ENCODE measurements around the gene RECQL5.

Gene RECQL5

DNA sequence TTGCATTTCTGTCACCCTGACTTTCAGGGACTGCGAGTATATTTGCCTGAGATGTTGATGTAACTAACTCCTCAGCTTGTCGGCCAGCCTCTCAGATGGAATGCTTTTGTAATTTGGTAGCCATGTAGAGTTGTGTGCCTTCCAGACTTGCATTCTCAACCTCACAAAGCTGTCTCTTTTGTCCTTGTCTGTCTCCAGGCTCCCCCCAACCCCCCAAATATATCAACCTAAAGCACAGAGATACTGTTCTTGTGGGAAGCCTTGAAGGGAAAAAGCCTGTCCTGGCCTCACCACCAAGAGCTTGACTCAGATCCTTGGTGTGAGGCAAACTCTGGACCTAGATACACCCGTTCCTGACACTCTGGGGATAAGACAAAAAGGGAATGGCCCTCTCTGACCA, 18.5 kb upstream of the RECQL5 start:
- DNase-seq: no peak

DNA sequence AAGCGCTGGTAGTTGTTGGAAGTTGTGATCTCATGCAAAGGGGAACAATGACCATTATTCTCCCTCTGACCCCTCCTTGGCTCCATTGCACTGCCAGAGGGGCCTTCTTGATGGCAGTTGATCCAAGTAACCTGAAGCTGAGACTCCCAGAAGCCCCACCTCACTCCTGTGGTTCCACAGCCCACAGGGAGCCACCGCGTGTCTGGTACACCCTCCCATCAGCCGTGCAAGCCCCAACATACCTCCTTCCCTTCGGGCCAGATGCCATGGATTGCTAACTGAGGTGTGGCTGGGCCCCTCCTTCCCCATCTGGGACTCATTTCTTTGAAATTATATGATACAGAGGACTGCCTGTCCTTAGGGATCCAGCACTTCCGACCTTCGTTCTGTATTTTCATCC, 18.0 kb upstream of the RECQL5 start:
- DNase-seq: peak; percentile 54

DNA sequence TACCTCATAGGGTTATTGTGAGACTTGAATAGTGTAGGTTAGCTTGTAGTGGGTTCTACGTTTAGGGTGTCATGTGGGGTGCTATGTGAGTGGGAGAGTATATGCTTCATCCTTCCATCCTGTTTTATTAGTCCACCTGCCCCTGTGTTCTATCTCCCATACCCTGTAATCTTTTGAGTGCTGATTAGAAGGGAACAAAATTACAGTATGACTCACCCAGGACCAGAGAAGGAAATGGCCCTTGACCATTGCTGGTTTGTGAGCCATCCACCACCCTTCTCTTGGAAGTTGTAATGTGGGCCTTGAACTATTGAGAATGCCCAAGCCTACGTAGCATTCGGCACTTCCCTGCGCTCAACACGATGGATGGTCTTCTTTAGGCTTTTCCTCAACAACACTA, 17.3 kb upstream of the RECQL5 start:
- DNase-seq: peak; percentile 51

DNA sequence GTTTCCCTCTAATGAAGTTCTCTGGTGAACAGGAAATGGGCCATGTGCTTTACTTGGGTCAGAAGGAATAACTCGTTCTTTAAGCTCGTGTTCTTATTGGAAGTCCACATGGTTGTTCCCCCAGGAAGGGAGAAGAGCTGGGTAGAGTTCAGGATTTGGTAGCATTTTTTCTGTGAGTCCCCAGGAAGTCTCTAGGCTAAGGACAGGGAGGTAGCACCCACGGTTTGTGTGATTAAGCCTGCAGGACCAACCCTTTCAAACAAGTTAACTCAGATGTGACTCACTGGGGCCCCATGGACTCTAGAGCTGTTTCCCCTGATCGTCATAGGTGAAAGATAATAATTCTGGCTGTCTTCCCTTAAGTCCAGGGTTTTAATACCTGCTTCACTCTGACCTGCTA, 16.6 kb upstream of the RECQL5 start:
- peak; percentile 85 for DNase-seq

DNA sequence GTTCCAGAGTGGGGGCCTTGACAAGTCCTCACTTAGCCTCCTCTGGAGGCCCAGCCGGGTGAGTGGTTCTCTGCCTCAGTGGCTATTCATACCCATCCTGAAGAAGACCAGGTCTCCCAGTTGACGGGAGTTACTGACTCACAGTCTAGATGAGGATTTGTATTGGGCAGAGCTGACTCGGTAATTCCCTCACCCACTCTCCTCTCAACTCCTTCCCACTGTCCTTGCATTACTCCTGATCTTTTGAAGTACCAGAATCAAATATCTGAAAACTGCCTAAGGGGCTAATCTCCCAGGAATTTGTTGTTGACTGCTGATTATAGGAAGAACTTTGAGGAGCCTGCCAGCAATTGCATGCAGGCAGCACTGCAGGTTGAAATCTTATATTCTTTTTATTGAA, 14.3 kb upstream of the RECQL5 start:
- DNase-seq: peak; percentile 77

DNA sequence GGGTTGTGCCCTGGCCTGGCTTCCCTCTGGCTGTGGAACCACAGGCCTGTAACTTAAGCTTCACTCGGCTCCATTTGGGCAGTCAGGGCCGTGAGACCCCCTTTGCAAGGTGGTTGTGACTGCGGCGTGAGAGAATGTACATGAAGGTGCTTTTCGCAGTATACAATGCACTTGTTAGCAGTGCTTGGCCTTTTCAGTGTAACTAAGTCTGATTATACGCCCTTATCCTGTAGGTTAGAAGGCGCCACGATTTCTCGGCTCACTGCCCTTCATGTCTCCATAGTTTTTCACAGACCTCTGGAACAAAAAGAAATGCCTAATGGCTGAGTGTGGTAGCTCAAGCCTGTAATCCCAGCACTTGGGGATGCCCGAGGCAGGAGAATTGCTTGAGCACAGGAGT, 13.5 kb upstream of the RECQL5 start:
- DNase-seq: no peak

DNA sequence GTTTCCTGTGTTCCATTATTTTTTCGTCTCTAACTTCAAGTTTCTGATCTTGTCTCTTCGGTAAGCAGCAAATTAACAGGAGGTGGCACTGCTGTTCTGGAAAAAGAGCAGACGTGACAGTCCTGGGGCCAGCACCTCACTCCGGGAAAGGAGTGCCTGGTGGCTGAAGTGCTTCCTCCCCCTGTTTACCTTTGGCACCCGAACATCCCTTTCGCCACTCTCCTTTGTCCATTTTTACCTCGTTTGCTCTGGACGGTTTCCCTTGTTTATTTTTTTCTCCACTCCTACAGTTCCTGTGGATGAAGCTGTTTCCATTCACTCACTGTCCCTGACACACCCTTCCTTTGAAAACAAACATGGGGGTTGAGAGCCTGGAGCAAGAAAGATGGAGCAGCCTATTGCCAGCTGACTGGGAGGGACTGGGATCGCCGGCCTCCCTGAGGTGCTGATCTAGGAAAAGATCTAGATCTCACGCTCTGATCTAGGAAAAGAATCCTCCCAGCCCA, 12.8 kb upstream of the RECQL5 start:
- DNase-seq: peak; percentile 38

DNA sequence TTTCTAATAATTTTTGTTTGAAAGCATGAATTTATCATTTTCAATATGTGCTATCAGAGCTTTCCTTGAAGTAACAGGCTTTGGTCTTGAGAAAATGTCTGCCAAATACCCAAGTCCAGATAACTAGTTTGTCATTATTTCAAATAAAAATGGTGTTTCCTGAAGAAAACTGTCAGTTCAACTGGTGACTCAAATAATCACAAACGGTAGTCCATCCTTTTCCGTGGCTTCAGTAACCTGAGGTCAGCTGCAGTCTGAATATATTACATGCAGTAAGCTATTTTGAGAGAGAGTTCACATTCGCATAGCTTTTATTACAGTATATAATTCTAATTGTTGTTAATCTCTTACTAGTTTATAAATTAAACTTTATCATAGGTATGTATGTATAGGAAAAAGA, 9.5 kb upstream of the RECQL5 start:
- no peak for DNase-seq

DNA sequence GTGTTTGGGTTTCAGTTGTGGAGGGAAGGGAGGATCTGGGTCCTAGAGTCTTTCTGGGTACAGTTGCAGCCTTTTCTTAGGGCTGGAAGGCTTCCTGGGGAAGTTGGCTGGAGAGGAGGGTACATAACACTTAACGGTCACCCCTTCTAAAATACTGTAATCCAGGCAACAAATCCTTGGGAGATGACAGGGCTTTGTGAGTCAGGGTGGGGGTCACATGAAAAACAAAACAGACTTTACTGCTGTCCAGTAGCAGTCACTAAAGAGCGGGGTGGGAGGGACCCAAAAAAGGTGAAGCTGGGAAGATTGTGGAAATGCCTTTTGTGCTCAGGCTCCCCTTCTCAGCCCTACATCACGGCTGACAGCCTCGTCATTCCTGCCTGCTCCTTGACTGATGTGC, 6.5 kb upstream of the RECQL5 start:
- no peak for DNase-seq

DNA sequence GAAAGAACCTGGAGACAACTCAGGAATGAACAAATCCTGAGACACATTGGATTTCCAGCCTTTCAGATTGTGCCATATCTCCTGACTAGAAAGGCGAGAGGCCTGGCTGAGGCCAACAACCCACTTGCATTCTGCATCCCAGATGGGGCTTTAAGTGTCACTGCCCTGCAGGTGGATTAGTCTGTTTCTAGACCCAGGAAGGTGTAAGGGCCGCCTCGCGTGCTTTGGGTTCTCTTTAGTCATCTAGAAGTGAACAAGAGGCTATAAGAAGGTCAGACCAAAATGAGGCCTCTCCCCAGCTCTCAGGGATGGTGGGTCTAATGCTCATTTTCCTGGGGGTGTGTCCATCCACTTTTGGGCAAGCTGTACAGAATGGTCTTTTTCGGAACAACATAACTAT, 5.1 kb upstream of the RECQL5 start:
- DNase-seq: no peak

DNA sequence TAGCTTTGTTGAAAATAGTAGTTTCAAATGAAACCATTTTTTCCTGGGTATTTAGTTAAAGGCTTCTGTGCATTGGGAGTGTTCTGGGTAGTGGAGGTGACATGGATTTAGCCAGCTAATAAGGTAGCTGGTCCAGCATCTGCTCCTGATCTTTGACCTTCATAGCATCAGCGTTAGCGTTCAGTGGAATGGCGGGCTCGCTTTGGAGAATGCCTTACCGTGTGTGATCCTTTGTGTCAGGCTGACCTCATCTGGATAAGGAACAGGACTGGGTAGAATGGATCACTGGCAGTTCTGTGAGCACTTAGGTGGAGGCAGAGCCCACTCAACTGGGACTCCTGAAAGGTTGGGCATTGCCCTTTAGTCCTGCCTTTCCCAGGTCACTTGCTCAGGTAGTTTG, 3.9 kb upstream of the RECQL5 start:
- DNase-seq: no peak

DNA sequence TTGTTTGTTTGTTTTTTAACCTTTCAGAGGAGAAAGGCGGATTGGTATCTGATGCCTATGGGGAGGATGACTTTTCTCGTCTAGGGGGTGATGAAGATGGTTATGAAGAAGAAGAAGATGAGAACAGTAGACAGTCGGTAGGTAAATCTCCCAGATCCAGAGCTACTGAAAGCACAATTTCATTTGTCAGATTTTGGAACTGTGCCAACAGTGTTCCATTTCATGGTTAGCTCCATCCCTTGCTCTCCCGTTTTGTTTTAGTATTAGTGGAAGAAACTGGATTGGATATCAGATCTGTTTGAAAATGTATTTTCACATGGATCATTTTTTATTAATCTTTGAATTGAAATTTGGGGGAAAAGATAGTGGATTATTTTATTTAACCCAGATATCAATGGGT, 1.5 kb upstream of the RECQL5 start:
- no peak for DNase-seq

DNA sequence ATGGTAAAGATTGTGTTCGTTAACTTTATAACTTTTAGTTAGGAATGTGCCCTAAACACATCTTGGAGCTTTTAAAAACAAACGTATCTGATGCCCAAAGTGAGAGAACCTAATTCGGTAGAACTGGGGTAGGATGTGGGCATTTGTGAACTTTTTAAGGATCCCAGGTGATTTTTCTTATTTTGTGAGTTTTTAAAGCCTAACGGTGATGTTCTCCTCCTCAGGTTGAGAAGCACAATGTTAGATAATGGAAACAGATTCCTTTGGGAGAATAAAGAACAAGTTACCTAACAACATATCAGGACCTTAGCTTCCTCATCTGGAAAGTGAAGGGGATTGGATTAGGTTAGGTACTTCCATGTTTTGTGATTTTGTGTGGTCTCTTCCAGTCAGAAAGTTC, 871 bp upstream of the RECQL5 start:
- no peak for DNase-seq

DNA sequence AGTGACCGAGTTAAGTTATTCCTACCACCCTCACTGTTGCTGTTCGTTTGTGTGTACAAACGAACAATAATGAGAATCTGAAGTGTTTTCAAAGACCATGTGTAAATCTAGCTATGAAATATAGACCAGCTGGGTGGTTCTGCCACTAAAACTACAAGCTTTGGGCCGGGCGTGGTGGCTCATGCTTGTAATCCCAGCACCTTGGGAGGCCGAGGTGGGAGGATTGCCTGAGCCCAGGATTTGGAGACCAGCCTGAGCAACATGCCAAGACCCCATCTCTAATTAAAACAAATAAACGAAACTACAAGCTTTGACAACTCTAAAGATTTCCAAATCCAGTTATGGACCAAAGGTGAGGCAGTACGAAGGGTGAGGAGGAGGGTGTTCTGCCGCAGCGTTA, 973 bp downstream of the RECQL5 start:
- DNase-seq: no peak

DNA sequence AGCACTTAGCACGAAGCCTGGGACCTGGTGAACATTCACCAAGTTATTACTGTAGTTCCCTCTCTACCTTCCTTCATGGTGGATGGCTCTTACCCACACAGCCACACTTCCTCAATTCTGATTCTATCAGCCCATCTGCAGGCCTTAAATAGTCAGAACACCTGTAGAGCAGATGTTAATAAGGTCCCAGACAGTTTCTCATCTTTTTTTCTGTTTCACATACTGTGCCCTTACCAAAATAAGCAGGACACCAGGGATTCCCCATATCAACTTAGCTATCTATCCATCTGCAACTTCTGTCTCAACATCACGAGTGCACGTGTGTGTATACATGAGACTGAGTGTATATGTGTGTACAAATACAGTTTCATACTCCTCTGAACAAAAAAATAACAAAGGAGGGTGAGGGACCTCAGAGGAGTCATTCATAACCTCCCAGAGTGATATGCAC, 2.8 kb downstream of the RECQL5 start:
- no peak for DNase-seq

DNA sequence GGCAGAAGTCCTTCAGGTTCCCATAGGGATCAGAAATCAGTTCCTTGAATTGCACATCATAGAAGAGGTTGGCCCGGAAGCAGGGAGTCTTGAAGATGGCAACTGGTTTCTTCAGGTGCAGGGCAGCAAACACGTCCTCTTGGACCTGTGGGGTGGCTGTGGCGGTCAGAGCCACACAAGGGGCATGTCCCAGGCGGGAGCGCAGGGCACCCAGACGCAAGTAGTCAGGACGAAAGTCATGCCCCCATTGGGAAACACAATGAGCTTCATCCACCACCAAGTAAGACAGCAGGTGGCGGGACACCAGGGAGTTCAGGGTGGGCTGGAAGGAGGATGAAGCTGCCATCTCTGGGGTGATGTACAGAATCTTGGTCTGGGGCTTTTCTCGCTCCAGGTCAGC, 4.4 kb downstream of the RECQL5 start:
- DNase-seq: no peak

DNA sequence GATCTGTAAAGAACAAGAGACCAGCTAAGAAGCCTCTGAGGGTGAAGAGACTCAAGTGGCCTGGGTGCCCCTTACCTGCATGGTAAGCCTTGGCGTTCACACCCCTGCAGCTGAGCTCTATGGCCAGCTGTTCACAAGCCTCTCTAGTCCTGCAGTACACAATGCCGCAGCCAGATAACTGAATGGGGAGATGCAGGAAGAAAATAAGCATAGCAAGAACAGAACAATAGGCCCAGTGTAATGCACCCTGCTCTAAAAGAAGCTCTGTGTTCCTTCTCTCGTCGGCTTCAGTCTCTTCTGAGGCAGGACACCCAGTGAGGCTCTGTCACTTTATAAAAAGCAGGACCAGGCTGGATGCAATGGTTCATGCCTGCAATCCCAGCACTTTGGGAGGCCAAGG, 5.4 kb downstream of the RECQL5 start:
- DNase-seq: no peak

DNA sequence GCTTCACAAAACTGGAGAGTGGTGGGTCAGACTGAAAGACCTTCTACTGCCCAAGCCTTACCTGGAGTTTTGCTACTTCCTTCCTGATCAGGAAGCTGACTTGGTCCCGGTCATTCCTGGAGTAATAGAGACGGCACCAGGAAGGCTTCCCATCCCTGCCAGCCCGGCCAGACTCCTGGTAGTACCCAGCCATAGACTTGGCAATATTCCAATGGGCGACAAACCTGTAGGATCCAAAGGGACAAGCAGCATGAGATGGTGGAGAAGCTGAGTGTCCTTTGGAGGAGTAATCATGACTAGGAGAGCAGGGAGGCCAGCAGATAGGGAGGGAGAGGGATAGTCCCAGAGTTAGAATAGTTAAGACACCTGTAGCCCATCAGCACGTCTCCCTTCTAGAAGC, 8.7 kb downstream of the RECQL5 start:
- no peak for DNase-seq

DNA sequence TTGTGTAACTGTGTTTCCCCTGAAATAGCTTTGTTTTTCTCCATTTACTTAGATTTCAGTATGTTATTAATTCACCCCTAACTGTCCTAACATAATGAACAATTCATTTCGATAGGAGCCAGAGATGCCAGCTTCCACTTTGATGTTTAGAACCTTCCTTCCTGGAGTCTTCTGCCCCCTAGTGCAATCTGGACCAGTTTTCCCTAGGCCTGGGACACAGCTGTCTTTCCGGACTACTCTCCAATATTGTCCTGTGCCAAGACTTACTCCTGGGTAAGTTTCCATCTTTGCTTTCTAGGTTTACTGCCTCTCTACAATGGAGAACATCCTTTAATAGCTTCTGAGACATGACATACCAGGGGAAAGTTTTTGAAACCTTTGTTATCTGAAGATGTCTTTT, 12.8 kb downstream of the RECQL5 start:
- no peak for DNase-seq

DNA sequence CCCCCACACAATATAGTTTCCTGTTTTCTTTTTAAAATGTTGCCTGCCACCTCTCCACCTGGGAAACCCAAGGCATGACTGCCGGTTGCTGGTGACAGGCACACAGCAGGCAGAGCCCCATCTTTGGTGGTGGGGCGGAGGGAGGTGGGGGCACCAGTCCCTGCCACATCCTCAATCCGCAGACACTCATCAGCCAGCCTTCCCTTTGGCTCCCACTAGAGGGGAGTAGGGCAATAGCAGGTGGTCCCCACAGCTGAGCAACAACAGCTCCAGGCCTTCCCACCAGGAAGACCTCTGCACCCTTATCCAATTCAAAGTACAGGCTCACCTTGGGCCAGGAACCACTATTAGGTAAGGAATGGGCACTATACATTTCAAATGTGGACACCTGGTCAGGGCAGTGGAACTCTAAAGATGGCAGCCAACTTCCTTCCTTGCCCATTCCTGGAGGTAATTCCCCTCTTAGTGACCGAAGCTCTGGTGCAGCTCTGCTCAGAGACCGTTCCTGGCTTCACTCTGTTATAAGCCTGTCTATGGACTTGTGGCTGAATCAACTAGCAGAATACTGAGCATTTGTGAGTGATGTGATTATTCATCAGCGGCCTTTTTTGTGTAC, 13.9 kb downstream of the RECQL5 start:
- DNase-seq: peak; percentile 41

DNA sequence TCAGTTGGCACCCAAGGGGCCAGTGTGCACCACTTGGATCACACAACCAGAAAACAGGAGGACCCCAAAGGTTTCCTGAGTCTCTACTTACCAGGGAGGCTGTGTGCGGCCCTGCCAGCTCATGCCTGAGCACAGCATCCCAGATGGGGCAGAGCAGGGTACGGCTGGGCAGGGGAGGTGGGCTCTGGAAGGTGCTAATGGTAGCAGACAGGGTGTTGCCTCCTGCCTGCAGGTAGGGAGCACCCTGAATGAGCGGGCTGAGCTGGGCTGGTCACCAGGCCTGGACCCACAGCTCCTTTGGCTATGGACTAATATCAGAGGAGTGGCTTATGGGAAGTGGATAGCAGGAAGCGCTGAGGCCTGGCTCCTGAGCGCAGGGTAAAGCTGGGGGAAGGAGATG, 14.6 kb downstream of the RECQL5 start:
- DNase-seq: no peak

DNA sequence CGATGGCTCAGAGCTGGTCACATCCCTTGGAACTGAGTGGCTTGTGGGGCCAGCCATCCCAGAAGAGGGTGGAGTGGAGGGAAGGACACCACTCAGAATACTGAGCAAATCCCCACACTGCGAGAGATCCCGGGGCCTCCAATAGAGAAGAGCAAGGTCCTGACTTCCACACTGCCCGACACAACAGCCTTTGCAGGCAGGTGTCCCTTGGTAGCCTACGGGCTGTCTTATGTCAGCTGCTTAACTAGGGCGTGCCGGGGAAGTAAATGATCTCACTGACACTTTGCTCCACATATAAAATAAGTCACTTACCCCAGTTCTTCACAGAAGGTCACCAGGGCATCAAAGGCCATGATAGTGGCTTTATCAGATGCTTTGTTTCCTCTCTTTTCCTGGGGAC, 16.1 kb downstream of the RECQL5 start:
- DNase-seq: no peak

DNA sequence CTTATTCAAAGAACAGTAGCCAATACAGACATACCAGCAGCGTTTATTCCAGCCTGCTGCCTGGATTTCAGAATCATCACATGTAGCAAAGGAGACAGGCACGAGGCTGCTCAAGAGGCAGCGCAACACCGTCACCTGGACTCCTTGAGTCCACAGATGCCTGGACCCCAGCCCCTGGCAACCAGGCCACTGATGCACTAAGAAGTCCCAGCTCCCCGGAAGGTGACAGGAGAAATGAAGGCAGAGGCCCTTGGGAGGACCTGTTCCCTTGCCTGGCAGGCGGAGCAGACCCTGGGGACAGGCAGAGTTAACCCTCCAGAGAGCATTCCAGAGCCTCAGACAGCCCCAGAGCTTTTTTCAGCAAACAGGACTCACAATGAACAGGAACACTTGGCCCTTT, 17.3 kb downstream of the RECQL5 start:
- DNase-seq: no peak

DNA sequence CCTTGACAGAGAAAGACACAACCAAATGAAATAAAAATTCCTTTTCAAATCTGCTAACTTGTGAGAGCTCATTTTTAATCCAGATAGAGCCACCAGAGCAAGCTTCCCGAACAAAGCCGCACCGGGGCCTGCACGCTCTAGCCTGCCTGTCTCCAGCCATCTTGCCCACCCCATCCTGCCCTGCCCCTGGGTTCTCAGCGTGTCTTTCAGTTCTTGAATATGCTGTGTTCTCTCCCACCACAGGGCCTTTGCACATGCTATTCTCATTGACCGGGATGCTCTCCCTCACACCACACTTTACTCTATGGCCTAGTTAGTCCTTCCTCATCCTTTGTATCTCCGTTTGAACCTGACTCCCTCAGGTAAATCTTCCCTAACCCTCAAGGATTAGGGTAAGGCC, 19.0 kb downstream of the RECQL5 start:
- no peak for DNase-seq

DNA sequence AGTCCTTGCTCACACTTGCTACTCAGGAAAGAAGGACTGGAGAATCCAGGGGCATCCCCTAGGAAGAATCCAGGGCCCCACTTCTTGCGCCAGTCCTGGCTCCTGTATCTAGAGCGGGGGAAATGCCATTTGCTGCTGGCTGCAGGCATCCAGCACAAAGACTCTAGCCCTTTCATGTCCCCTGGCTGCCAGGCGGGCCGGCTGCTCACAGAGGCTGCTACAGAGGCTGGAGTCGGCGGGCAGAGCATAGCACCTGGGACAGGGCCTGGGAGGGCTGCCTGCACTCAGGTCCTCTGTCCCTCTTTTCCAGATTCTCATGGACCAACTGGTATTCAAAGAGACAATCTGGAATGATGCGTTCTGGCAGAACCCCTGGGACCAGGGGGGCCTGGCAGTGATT, 19.9 kb downstream of the RECQL5 start:
- DNase-seq: no peak

DNA sequence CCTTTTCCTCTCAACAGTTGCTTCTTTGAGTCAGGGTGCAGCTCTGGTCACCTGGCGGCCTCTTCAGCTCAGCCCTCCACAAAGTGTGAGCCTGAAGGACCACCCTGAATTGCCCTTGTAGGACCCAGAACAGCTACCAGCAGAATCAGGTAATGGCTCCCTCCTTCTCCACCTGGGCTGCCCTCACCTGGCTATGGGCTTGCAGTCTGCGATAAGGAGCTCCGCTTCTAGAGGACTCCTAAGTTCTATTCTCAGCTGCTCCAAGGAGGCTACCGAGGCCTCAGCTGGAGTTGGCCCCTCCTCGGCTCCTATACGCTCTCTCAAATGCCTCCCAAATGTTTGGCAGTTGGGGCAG, 20.3 kb downstream of the RECQL5 start:
- DNase-seq: no peak
